ENCODE measurements around the gene RBMY1A1. TPM values are rescaled to one million over a fixed set of nuclear protein-coding genes. Genes with fewer than 3 reads are reported as not detected.
"Not testable (repeated sequence)": the region's sequence is repeated elsewhere in the genome, so short reads cannot be mapped to it uniquely, and the experiment has no call there.

RBMY1A1 gene
- not detected in 2 replicates for polyA plus RNA-seq (2011; rRNA removed)
- not detected in 2 replicates for polyA minus RNA-seq (2011; rRNA and poly(A)+ RNA removed)

DNA sequence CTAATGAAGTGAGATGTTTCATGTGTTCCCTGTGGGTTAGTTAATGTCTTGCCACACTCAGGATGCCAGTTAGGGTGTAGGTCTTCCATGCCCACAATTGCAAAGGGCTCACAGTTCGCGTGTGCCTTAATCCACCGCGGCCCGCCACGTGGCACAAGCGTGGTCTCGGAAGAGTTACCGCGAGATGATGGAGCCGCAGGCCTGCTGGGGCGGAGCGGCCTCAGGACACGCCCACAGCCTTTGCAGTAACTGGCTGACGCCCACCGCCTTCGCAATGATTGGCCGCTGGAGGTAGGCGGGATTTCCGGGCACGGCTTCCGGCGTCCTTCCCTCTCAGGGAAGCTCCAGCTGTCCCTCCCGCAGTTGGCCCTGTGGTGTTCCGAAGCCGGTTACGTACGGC lies at the start of gene RBMY1A1:
RBMY1A1 (plus strand) TSS at position 301 of the 400 bp plus-strand sequence. CDS start 2,013 bp downstream, outside the sequence.
- POLR2A ChIA-PET; CTCF ChIA-PET; H3K9me3 ChIP-seq (ENCODE audit: control insufficient read depth, insufficient read depth, low read length); H3K27me3 ChIP-seq (ENCODE audit: control insufficient read depth, insufficient read depth, low read length); H3K27ac ChIP-seq (ENCODE audit: low read depth, low read length); H3K4me3 ChIP-seq (ENCODE audit: low read depth, low read length); DNase-seq (ENCODE audit: low read depth, low spot score): not testable (repeated sequence)

DNA sequence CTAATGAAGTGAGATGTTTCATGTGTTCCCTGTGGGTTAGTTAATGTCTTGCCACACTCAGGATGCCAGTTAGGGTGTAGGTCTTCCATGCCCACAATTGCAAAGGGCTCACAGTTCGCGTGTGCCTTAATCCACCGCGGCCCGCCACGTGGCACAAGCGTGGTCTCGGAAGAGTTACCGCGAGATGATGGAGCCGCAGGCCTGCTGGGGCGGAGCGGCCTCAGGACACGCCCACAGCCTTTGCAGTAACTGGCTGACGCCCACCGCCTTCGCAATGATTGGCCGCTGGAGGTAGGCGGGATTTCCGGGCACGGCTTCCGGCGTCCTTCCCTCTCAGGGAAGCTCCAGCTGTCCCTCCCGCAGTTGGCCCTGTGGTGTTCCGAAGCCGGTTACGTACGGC lies 23.6 kb upstream of the RBMY1A1 start, which contains the start of gene RBMY1B:
RBMY1B (plus strand) TSS at position 301 of the 400 bp plus-strand sequence. CDS start 2,013 bp downstream, outside the sequence.
- H3K4me3 ChIP-seq (ENCODE audit: low read depth, low read length); DNase-seq (ENCODE audit: low read depth, low spot score); H3K27ac ChIP-seq (ENCODE audit: low read depth, low read length); H3K27me3 ChIP-seq (ENCODE audit: control insufficient read depth, insufficient read depth, low read length); CTCF ChIA-PET; H3K9me3 ChIP-seq (ENCODE audit: control insufficient read depth, insufficient read depth, low read length); POLR2A ChIA-PET: not testable (repeated sequence)

DNA sequence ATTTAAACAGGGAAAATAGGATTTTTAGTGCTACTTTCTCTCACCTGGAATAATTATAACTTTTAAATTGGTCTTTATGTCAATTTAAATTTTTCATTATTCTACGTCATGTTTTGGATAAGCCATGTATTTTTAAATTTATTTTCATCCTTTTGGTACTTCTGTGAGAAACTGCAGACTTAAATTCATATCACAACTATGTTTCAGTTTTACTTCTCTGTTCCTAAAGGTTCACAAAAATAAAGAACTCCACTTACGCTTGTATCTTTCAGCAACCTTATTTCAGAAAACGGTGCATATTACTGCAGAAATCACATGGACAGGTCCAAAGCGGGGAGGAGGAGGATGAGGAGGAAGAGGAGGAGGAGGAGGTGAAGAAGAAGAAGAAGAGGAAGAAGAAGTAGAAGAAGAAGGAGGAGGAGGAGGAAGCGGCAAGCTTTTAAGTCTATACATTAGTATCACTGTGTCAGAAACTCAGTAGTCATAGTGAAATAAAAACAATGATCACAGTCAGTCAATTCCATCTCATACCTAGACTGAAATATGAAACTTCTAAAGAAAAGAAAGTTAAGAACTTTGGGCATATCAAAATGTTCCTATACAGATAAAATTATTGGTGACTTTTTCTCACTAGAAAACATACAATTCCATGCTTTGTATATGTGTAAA lies 24.8 kb downstream of the RBMY1A1 start:
- CTCF ChIA-PET = not testable (repeated sequence)

DNA sequence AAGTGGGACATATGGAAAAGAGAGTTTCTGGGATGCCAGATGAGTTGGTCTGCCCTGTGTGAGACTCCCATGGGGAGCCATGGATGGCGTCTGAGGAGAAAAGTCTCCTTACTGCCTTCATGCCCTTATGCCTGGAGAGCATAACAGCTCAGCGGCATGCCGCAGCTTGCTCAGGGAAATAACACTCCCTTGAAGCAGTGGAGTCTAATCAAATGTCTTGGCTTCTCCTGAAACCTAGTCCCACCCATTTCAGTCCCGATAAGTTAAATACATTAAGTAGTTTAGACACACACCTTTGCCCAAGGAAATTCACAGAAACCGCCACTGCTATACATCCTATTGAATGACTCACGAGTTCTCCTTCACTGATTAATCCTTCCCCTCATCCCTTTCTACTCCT lies 50.8 kb downstream of the RBMY1A1 start:
- H3K9me3 ChIP-seq (ENCODE audit: control insufficient read depth, insufficient read depth, low read length) = no peaks in the 10 kb centered on the region
- no peak overlapping the region for H3K27ac ChIP-seq (ENCODE audit: low read depth, low read length)
- ChIA-PET CTCF (interaction anchor here (0.7 kb wide), 1 partner anchor 1850 kb away, joined by 4 read pairs; no protein-coding TSS in a partner anchor), POLR2A (no interaction called here)
- no peak for DNase-seq (ENCODE audit: low read depth, low spot score)
- no peaks in the 10 kb centered on the region for H3K27me3 ChIP-seq (ENCODE audit: control insufficient read depth, insufficient read depth, low read length)
- no peak overlapping the region for H3K4me3 ChIP-seq (ENCODE audit: low read depth, low read length)
- TF ChIP-seq, protein P1, sequence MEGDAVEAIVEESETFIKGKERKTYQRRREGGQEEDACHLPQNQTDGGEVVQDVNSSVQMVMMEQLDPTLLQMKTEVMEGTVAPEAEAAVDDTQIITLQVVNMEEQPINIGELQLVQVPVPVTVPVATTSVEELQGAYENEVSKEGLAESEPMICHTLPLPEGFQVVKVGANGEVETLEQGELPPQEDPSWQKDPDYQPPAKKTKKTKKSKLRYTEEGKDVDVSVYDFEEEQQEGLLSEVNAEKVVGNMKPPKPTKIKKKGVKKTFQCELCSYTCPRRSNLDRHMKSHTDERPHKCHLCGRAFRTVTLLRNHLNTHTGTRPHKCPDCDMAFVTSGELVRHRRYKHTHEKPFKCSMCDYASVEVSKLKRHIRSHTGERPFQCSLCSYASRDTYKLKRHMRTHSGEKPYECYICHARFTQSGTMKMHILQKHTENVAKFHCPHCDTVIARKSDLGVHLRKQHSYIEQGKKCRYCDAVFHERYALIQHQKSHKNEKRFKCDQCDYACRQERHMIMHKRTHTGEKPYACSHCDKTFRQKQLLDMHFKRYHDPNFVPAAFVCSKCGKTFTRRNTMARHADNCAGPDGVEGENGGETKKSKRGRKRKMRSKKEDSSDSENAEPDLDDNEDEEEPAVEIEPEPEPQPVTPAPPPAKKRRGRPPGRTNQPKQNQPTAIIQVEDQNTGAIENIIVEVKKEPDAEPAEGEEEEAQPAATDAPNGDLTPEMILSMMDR (IDR thresholded peaks at IDR 0.05; ENCODE audit: low read depth, low read length) = no peak

More for the DNA sequence above, 24.8 kb downstream of the RBMY1A1 start:
- H3K4me3 ChIP-seq (ENCODE audit: low read depth, low read length); DNase-seq (ENCODE audit: low read depth, low spot score); POLR2A ChIA-PET; H3K27me3 ChIP-seq (ENCODE audit: control insufficient read depth, insufficient read depth, low read length); H3K27ac ChIP-seq (ENCODE audit: low read depth, low read length); H3K9me3 ChIP-seq (ENCODE audit: control insufficient read depth, insufficient read depth, low read length): not testable (repeated sequence)

DNA sequence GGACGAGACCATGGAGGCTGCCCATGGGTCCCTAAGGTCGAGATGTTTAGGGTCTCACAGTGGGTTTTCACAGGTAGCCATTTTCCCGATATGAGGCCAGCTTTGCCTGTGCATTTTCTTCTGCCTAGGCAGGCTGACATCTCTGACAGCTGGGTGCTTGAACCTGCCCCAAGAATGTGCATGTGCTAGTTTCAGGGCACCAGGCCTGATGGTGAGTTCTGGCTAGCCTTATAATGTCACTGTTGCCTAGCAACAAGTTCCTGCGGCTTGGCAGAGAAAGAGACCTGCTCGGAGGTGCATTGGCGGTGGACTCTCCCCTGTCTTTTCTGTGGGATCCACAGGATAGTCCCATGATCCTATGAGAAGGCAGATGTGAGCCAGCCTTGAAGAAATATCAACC lies 51.8 kb downstream of the RBMY1A1 start:
- H3K27me3 ChIP-seq (ENCODE audit: control insufficient read depth, insufficient read depth, low read length); POLR2A ChIA-PET: not testable (repeated sequence)

DNA sequence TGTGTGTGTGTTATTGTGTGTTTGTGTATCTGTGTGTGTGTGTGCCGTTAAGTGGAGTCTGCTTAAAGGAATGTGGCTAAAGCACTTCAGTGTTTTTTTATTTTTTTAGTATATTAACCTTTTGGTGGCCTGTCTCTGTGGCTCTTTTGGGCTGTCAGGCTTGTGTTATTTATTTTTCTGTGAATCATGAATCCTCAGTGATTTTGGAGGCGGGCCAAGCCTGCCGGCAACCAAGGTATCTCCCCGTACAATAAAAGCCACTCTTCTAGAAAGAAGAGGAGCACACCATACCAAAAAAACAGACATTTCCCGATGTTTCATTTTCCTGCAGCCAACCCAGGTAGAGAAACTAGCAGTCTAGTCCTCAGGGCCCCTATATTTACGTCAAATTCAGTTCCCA lies 57.4 kb downstream of the RBMY1A1 start:
- CTCF ChIA-PET = no interaction called here
- Histone ChIP-seq H3K9me3 (ENCODE audit: control insufficient read depth, insufficient read depth, low read length) (peaks cover 5% of the 10 kb centered on the region), H3K27me3 (ENCODE audit: control insufficient read depth, insufficient read depth, low read length) (no peaks in the 10 kb centered on the region), H3K27ac (ENCODE audit: low read depth, low read length) (no peak overlapping the region), H3K4me3 (ENCODE audit: low read depth, low read length) (no peak overlapping the region)
- DNase-seq (ENCODE audit: low read depth, low spot score) = no peak
- POLR2A ChIA-PET = no interaction called here
- TF ChIP-seq, protein P1 (IDR thresholded peaks at IDR 0.05; ENCODE audit: low read depth, low read length) = no peak

More for the DNA sequence above, 51.8 kb downstream of the RBMY1A1 start:
- DNase-seq (ENCODE audit: low read depth, low spot score); H3K9me3 ChIP-seq (ENCODE audit: control insufficient read depth, insufficient read depth, low read length); H3K4me3 ChIP-seq (ENCODE audit: low read depth, low read length); CTCF ChIA-PET; H3K27ac ChIP-seq (ENCODE audit: low read depth, low read length): not testable (repeated sequence)

DNA sequence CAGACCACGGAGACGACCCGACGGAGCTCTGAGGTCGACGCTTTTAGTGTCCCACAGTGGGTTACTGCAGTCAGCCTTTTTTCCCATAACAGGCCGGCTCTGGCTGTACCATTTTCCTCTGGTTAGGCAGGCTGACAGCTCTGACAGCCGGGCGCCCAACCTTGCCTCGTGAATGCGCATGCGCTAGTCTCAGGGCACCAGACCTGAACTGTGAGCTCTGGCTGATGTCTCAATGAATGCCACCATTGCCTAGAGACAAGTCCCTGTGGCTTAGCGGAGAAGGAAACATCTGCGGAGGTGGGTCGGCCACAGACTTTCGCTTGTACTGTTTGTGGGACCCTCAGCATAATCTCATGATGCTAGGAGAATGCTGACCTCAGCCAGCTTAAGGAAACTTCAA lies 61.6 kb downstream of the RBMY1A1 start:
- DNase-seq (ENCODE audit: low read depth, low spot score); POLR2A ChIA-PET; H3K27me3 ChIP-seq (ENCODE audit: control insufficient read depth, insufficient read depth, low read length); H3K4me3 ChIP-seq (ENCODE audit: low read depth, low read length); H3K9me3 ChIP-seq (ENCODE audit: control insufficient read depth, insufficient read depth, low read length); H3K27ac ChIP-seq (ENCODE audit: low read depth, low read length); CTCF ChIA-PET: not testable (repeated sequence)

Other genes with a start within 250 kb of the RBMY1A1 start
- not detected in 2 replicates for gene RBMY1B, start 23.5 kb upstream of the RBMY1A1 start, polyA plus RNA-seq (2011; rRNA removed)